Heart right ventricle (tissue), 16 donors: ENCODE measurements around the gene CALHM1. TPM values are rescaled to one million over a fixed set of nuclear protein-coding genes. Genes with fewer than 3 reads are reported as not detected.

Source experiments
- ATAC-seq, 8 donors: fragments of 200-7000 bp; cut with Tn5 transposase; one replicate each; pipeline ENCODE4 v1.9.1; 2020; ENCODE audit warnings: mild to moderate bottlenecking in 8 of 8, moderate library complexity in 8 of 8, moderate number of reproducible peaks in 1 of 8
- DNase-seq, 2 donors: peaks; one replicate each; pipeline ENCODE4 v3.0.0-alpha.2; 2020
- H3K27ac ChIP-seq, 10 donors: fragments of 200-600 bp; sonication (generic) in 2 of 10; one replicate each; pipeline versions ENCODE4 v1.5.0 to v1.8.0; 2020 to 2022; ENCODE audit warnings: mild to moderate bottlenecking in 3 of 10
- H3K27me3 ChIP-seq, 7 donors: fragments of 200-600 bp; one replicate each; pipeline ENCODE4 v1.8.0; 2021 to 2022; ENCODE audit warnings: mild to moderate bottlenecking in 2 of 7
- H3K36me3 ChIP-seq, 9 donors: fragments of 200-600 bp; sonication (generic) in 1 of 9; one replicate each; pipeline versions ENCODE4 v1.5.0 to v1.8.0; 2020 to 2022; ENCODE audit warnings: mild to moderate bottlenecking in 2 of 9
- H3K4me1 ChIP-seq, 9 donors: fragments of 200-600 bp; sonication (generic) in 1 of 9; one replicate each; pipeline versions ENCODE4 v1.5.0 to v1.8.0; 2020 to 2022; ENCODE audit warnings: mild to moderate bottlenecking in 4 of 9
- H3K4me3 ChIP-seq, 10 donors: fragments of 200-600 bp; sonication (generic) in 2 of 10; one replicate each; pipeline versions ENCODE4 v1.5.0 to v1.8.0; 2020 to 2022; ENCODE audit warnings: mild to moderate bottlenecking in 7 of 10, moderate library complexity in 2 of 10
- H3K9me3 ChIP-seq, 11 donors: fragments of 200-600 bp in 10 of 11; sonication (generic) in 2 of 11; one replicate each; pipeline versions ENCODE4 v1.5.0 to v1.8.0; 2013 to 2022; ENCODE audit warnings: mild to moderate bottlenecking in 2 of 11, control low read depth in 1 of 11, moderate library complexity in 1 of 11
- WGBS, 2 donors: extraction: QIAGEN DNeasy Blood & Tissue Kit; methylation state at CpG; one replicate each; pipeline ENCODE4 v1.1.7; 2013; ENCODE audit warnings: inconsistent platforms in 1 of 2; 5-methylcytosine and 5-hydroxymethylcytosine counted together
- intact Hi-C, 10 donors: fragments of 100-400 bp; cut with DNase I; formaldehyde crosslinking; loops; one replicate each; pipeline versions ENCODE4 v1.11.1 to v1.14.2; 2022
- polyA plus RNA-seq, 2 donors: library from polyadenylated mRNA; stranded (reverse); fragments of 200-250 nt; gene quantifications; one replicate each; pipeline ENCODE4 v1.2.3, GENCODE V29; 2013
- total RNA-seq, 10 donors: library from RNA; stranded (reverse); fragmentation: NEBNext Ultra II Directional in 3 of 10; extraction: Animal tissue kit (Norgen Biotek cat#: 25700) in 3 of 10; gene quantifications; one replicate each; pipeline versions ENCODE4 v1.2.1 to v1.2.4, GENCODE V29; 2021 to 2023
- TF ChIP-seq, protein P1 (sequence below), 9 donors: fragments of 200-600 bp; sonication (generic) in 2 of 9; IDR thresholded peaks; one replicate each; pipeline versions ENCODE4 v1.5.0 to v1.8.0; 2021 to 2022; ENCODE audit warnings: antibody characterized with exemption in 9 of 9, mild to moderate bottlenecking in 5 of 9, moderate library complexity in 1 of 9
- donor health status: Arrhythmogenic right ventricular cardiomyopathy.
- donor health status: ischemic (EF 13 %, LVEDD 7.1; RV severe dilation, severe dysfunction).
- donor health status: healthy with polysubstance abuse.
- donor health status: DM: no; HTN: yes; CAD: no.
- donor health status: DM: no; HTN: no; CAD: no.
- donor health status: ischemic (EF 25% LVEDD 6.9; RV normal size, moderate dysfunction).
- donor health status: ischemic (EF 25% LVEDD 5.7; RV mildly dilated, moderate dysfunction).
- donor health status: healthy.
- donor health status: DM: yes; HTN: yes; CAD: no.
- donor health status: Ischemic cardiomyopathy.
- donor health status: ischemic (EF 35%, LVEDD 5.7; RV mildly dilated, moderate dysfunction).
- donor health status: nonischemic (EF 11% LVEDD 7.7; RV severe dilation, severe dysfunction).
- donor health status: DM: yes; HTN: yes; CAD: no.
- donor health status: PGD.
- donor health status: ischemic (EF 29% LVEDD 5.4; RV normal size, mild dysfunction).
- donor health status: nonischemic (EF 23%, LVEDD 6.1; RV moderate dilation, normal function).

CALHM1 gene
- total and polyA plus RNA-seq, 12 donors = not detected

DNA sequence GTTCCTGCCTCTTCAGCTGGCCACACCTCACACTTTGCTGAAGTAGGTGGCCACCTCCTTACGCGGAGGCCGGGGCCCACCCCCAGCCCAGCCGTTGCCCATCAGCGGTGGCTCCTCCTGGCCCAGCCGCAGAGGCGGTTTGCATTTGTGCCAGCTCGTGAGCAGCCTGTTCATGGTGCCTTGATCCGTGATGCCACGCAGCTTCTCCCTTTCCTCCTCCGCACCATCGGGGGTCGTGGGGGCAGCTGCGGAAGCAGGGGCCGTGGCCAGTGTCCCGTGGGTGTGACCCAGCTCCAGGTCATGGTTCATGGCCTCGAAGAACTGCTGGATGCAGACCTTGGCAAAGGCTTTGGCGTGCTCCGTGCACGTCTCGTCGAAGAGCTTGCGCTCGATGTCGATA is 3.5 kb downstream of the CALHM1 start:
- Histone ChIP-seq H3K36me3 (peaks cover 0 to 5% (median 0%) of the 10 kb centered on the region in 9 donors), H3K4me1 (peaks cover 5 to 19% (median 17%) of the 10 kb centered on the region in 9 donors), H3K27ac (no peak overlapping the region), H3K27me3 (peaks cover 0 to 5% (median 0%) of the 10 kb centered on the region in 7 donors), H3K9me3 (no peaks in the 10 kb centered on the region), H3K4me3 (no peak overlapping the region)
- intact Hi-C loops = no loop called here
- 88 to 90% methylated on average over 25 of the region's 25 CpGs for WGBS, 2 donors
- TF ChIP-seq, protein P1, sequence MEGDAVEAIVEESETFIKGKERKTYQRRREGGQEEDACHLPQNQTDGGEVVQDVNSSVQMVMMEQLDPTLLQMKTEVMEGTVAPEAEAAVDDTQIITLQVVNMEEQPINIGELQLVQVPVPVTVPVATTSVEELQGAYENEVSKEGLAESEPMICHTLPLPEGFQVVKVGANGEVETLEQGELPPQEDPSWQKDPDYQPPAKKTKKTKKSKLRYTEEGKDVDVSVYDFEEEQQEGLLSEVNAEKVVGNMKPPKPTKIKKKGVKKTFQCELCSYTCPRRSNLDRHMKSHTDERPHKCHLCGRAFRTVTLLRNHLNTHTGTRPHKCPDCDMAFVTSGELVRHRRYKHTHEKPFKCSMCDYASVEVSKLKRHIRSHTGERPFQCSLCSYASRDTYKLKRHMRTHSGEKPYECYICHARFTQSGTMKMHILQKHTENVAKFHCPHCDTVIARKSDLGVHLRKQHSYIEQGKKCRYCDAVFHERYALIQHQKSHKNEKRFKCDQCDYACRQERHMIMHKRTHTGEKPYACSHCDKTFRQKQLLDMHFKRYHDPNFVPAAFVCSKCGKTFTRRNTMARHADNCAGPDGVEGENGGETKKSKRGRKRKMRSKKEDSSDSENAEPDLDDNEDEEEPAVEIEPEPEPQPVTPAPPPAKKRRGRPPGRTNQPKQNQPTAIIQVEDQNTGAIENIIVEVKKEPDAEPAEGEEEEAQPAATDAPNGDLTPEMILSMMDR (IDR thresholded peaks at IDR 0.05) = no peak
- DNase-seq (no peak), ATAC-seq (no peak)

DNA sequence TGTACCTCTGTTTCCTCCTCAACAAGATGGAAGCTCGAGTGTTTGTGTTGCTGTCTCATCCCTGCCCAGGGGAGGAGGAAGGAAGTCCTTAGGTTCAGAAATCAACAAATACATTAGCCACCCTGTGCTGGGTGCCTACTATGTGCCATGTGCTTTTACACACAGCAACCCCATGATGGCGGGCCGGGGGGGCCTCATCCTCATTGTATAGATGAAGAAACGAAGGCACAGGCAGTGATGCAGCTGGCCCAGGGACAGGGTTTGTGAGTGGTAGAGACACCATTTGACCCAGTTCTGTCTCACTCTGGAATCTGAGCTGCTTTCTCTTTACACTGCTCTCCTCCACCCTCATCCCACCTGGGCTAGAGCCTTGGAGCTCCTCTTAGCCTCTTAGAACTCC is 4.7 kb downstream of the CALHM1 start:
- Histone ChIP-seq H3K4me1 (peaks cover 14 to 31% (median 29%) of the 10 kb centered on the region in 9 donors), H3K36me3 (peaks cover 0 to 17% (median 6%) of the 10 kb centered on the region in 9 donors), H3K9me3 (no peaks in the 10 kb centered on the region), H3K27me3 (peaks cover 0 to 5% (median 0%) of the 10 kb centered on the region in 7 donors), H3K27ac (no peak overlapping the region), H3K4me3 (no peak overlapping the region)
- intact Hi-C loops = no loop called here
- DNase-seq (no peak), ATAC-seq (no peak)
- TF ChIP-seq, protein P1 (IDR thresholded peaks at IDR 0.05) = no peak
- 92 to 96% methylated on average over 4 of the region's 4 CpGs for WGBS, 2 donors

DNA sequence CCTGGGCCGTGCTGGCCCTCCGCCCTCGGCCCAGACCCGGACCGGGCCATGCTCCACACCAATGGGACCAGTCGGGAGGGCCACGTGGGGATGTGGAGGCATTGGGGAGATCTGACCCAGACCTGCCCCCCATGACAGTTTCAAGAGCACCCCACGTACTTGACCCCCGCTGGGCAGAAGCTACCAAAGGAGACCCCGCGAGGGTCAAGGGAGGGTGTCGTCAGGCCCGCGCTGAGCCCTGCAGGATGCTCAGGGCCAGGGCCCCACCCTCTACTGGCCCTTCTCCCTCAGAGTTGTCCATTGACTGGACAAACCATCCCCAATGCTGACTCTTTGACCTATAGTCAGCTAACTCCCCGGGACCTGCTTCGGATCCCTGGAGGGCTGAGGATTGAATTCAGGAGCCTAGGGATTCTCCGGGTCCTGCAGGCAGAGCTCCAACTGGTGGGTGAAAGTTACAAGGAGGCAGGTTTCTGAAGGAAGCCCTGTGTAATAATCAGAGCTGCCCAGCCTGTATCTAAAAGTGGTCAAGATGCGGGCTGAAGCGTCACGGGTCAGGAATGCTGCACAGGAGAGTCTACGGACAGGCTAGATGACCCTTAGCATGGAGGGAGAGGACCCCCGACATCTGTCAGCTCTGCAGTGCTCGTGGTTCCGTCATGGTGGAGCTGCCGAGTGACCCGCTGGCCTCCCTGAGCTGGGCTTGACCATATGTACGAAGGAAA is 6.0 kb downstream of the CALHM1 start:
- peaks cover 0 to 5% (median 0%) of the 10 kb centered on the region in 7 donors for H3K27me3 ChIP-seq
- peak in 1 of 8 donors; percentile 12 for ATAC-seq
- H3K36me3 ChIP-seq = peaks cover 0 to 30% (median 15%) of the 10 kb centered on the region in 9 donors
- H3K4me3 ChIP-seq = peak overlapping the region; percentile 65 to 89 (median 82)
- DNase-seq = no peak
- intact Hi-C loops = no loop called here
- H3K9me3 ChIP-seq = no peaks in the 10 kb centered on the region
- WGBS, 2 donors = 31 to 34% methylated on average over 27 of the region's 27 CpGs
- TF ChIP-seq, protein P1 (IDR thresholded peaks at IDR 0.05) = no peak
- H3K4me1 ChIP-seq = peaks cover 14 to 45% (median 39%) of the 10 kb centered on the region in 9 donors
- H3K27ac ChIP-seq = peak overlapping the region; percentile 84 to 98 (median 95)

DNA sequence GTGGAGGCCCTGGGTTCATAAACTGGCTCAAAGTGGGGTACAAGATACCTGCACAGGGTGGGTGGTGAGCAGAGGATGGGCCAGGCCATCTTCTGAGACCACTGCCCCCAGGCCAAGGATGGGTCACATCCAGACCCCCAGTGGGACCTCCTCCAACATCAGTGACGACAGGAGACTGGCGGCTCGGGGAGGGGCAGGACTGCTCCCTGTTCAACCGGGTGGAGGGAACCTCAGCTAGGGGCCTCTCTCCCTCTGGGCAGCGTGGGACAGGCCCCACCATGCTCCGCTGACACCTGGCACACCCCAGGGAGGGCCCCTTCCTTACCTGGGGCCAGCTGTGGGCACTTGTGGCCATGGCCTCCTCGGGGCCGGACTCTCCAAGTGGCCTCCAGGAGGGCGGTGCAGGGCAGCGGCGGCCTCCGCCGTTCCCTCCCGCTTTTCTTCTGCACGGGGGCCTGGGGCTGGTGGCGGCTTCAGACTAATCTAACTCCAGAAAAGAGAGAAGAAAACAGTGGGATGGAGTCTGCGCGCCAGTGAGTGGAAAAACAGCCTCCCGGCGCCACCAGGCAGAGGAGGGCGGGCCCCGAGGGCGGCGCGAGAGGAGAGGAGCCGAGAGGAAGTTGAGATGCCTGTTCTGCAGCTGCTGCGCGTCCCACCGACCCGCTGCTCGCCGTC is 6.7 kb downstream of the CALHM1 start, which contains the start of gene CALHM2:
Gene CALHM2 (minus strand): TSS at position 540 of the 675 bp plus-strand sequence. CDS start 2,429 bp downstream, outside the sequence.
- Histone ChIP-seq H3K36me3 (peaks cover 0 to 37% (median 22%) of the 10 kb centered on the region in 9 donors), H3K27me3 (peaks cover 0 to 5% (median 0%) of the 10 kb centered on the region in 7 donors), H3K27ac (peak within 1 kb of the TSS; percentile 84 to 98 (median 95)), H3K4me1 (peaks cover 19 to 52% (median 46%) of the 10 kb centered on the region in 9 donors), H3K9me3 (no peaks in the 10 kb centered on the region), H3K4me3 (peak within 1 kb of the TSS; percentile 65 to 89 (median 82))
- intact Hi-C loops = no loop called here
- peak; percentile 52 to 85 (median 80) for ATAC-seq
- peak; percentile 73 to 79 for DNase-seq
- TF ChIP-seq, protein P1 (IDR thresholded peaks at IDR 0.05) = peak in 1 of 9 donors; percentile 10
- WGBS, 2 donors = 5 to 9% methylated on average over 31 to 32 of the region's 32 CpGs
